Lung (tissue), 12 donors: ENCODE results near the gene SMIM10L2A. TPM values are rescaled to one million over a fixed set of nuclear protein-coding genes. Genes with fewer than 3 reads are reported as not detected.

Source experiments
- ATAC-seq: fragments of 200-7000 bp; cut with Tn5 transposase; one replicate; pipeline ENCODE4 v1.9.1; 2020; ENCODE audit warnings: moderate number of reproducible peaks; ENCODE audit not compliant: insufficient read depth, low FRiP score
- DNase-seq, 3 donors: peaks; one replicate each; pipeline ENCODE4 v3.0.0-alpha.2; 2013 to 2017
- H3K27ac ChIP-seq, 2 donors: one replicate each; pipeline ENCODE4 v1.5.1; 2013; ENCODE audit warnings: mild to moderate bottlenecking in 2 of 2, moderate library complexity in 2 of 2, control low read depth in 1 of 2, inconsistent platforms in 1 of 2, low read depth in 1 of 2, low read length in 1 of 2
- H3K27me3 ChIP-seq, 3 donors: one replicate each; pipeline ENCODE4 v1.5.1; 2013; ENCODE audit warnings: low read length in 2 of 3; ENCODE audit not compliant: control insufficient read depth in 3 of 3, insufficient read depth in 3 of 3
- H3K36me3 ChIP-seq, 4 donors: one replicate each; pipeline ENCODE4 v1.5.1; 2013; ENCODE audit warnings: low read length in 4 of 4, mild to moderate bottlenecking in 1 of 4, moderate library complexity in 1 of 4; ENCODE audit not compliant: control insufficient read depth in 4 of 4, insufficient read depth in 4 of 4
- H3K4me1 ChIP-seq, 5 donors: one replicate each; pipeline ENCODE4 v1.5.1; 2013; ENCODE audit warnings: low read length in 5 of 5, mild to moderate bottlenecking in 2 of 5, moderate library complexity in 1 of 5; ENCODE audit not compliant: control insufficient read depth in 5 of 5, insufficient read depth in 5 of 5
- H3K4me3 ChIP-seq: one replicate; pipeline ENCODE4 v1.5.1; 2013; ENCODE audit warnings: mild to moderate bottlenecking, control low read depth, moderate library complexity
- H3K9ac ChIP-seq, 2 donors: one replicate each; pipeline ENCODE4 v1.5.1; 2013; ENCODE audit warnings: low read length in 2 of 2, control low read depth in 1 of 2; ENCODE audit not compliant: insufficient read depth in 1 of 2
- H3K9me3 ChIP-seq, 4 donors: one replicate each; pipeline ENCODE4 v1.5.1; 2013; ENCODE audit warnings: low read length in 3 of 4, mild to moderate bottlenecking in 1 of 4, moderate library complexity in 1 of 4; ENCODE audit not compliant: control insufficient read depth in 4 of 4, insufficient read depth in 3 of 4
- CTCF ChIP-seq: IDR thresholded peaks from 2 replicates; pipeline ENCODE4 v1.5.1; 2012; ENCODE audit warnings: mild to moderate bottlenecking; ENCODE audit errors: control extremely low read depth, extremely low read depth
- WGBS, 2 donors: extraction: QIAGEN DNeasy Blood & Tissue Kit; methylation state at CpG; one replicate each; pipeline ENCODE4 v1.1.7; 2013; 5-methylcytosine and 5-hydroxymethylcytosine counted together
- polyA plus RNA-seq, 2 donors: library from polyadenylated mRNA; stranded (reverse); fragments of 200-250 nt; gene quantifications; one replicate each; pipeline ENCODE4 v1.2.1, GENCODE V29; 2013
- total RNA-seq, 2 donors: library from RNA; depleted of rRNA in 1 of 2; stranded (reverse); fragments of >200 nt in 1 of 2; gene quantifications; one replicate each; pipeline ENCODE4 v1.2.1, GENCODE V29; 2014 to 2021
- donor health status: control.
- donor health status: control.
- donor health status: Bipolar disorder and iron deficiency.
- donor health status: healthy.
- donor health status: DM: yes; HTN: yes; CAD: no.

Gene SMIM10L2A
- total and polyA plus RNA-seq, 4 donors: 0.48 to 2.4 (median 1.6) TPM

- H3K4me1 ChIP-seq: no peaks in the 10 kb centered on the region
- H3K27ac ChIP-seq: no peak overlapping the region
- no peak for TF ChIP-seq CTCF
- H3K4me3 ChIP-seq: no peak overlapping the region
- no peak overlapping the region for H3K9ac ChIP-seq
- DNase-seq: no peak
- H3K36me3 ChIP-seq: no peaks in the 10 kb centered on the region
- H3K27me3 ChIP-seq: peaks cover 0 to 6% (median 0%) of the 10 kb centered on the region in 3 donors
- H3K9me3 ChIP-seq: peaks cover 0 to 3% (median 0%) of the 10 kb centered on the region in 4 donors
- ATAC-seq: no peak
These were observed 10.1 kb downstream of the SMIM10L2A start for GRCh38 chrX:135431886-135432285.

- no peak for ATAC-seq
- H3K27ac ChIP-seq: no peak overlapping the region
- no peak overlapping the region for H3K9ac ChIP-seq
- no peak overlapping the region for H3K4me3 ChIP-seq
- no peaks in the 10 kb centered on the region for H3K4me1 ChIP-seq
- peaks cover 0 to 3% (median 0%) of the 10 kb centered on the region in 4 donors for H3K9me3 ChIP-seq
- peaks cover 0 to 6% (median 0%) of the 10 kb centered on the region in 3 donors for H3K27me3 ChIP-seq
- H3K36me3 ChIP-seq: no peaks in the 10 kb centered on the region
- 72 to 74% methylated on average over 12 to 13 of the region's 13 CpGs for WGBS, 2 donors
- TF ChIP-seq CTCF: no peak
- DNase-seq: no peak
These were observed 10.7 kb downstream of the SMIM10L2A start for GRCh38 chrX:135432453-135432852.

GRCh38 chrX:135432881-135433521 lies 11.3 kb downstream of the SMIM10L2A start:
- no peak for ATAC-seq
- peaks cover 0 to 3% (median 0%) of the 10 kb centered on the region in 4 donors for H3K9me3 ChIP-seq
- no peak overlapping the region for H3K9ac ChIP-seq
- peaks cover 0 to 6% (median 0%) of the 10 kb centered on the region in 3 donors for H3K27me3 ChIP-seq
- peak in 1 of 3 donors; percentile 19 for DNase-seq
- H3K4me3 ChIP-seq: no peak overlapping the region
- TF ChIP-seq CTCF: no peak
- no peaks in the 10 kb centered on the region for H3K36me3 ChIP-seq
- WGBS, 2 donors: 85 to 93% methylated on average over 13 to 22 of the region's 22 CpGs
- H3K27ac ChIP-seq: no peak overlapping the region
- H3K4me1 ChIP-seq: no peaks in the 10 kb centered on the region
